ENCODE results near the gene DUSP7. TPM values are rescaled to one million over a fixed set of nuclear protein-coding genes. Genes with fewer than 3 reads are reported as not detected.
A peak's percentile ranks its signal among the peaks of the same experiment; 100 is the strongest.

Gene DUSP7
- total RNA-seq, 1 experiment from 2014 or later, result 40.9 TPM

DNA sequence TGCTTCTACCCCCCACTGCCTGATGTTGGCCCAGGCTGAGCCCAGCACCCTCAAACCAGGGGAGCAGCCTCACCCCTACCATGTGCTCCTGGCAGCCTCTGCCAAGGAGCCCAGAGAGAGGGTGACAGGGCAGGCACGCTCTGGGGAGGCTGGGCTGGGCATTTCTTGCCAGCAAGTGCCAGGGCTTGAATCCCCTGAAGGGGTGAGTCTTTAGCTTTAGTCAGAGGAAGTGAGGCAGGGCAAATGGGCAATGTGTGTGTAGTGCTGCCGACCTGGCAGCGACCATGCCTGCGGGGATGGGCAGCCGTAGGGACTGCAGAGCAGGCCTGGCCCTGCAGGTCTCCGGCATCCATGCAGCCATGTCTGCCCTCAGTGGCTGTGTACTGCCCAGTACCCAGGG lies 18.1 kb downstream of the DUSP7 start:
- Histone ChIP-seq H3K27me3 (ENCODE audit: low read length) (no peaks in the 10 kb centered on the region), H3K79me2 (ENCODE audit: low read length) (no peaks in the 10 kb centered on the region), H3K4me2 (ENCODE audit: low read length) (0 out of 2 replicates have a peak overlapping the region, but pooled peaks have one; percentile 2), H3K9ac (ENCODE audit: low read length) (peak overlapping the region; percentile 36; the same call in 1 of the 2 replicates), H3K4me3 (ENCODE audit: low read length) (no peak overlapping the region), H3K9me2 (replicated peaks; ENCODE audit: low read length) (no peaks in the 10 kb centered on the region), H3K27ac (ENCODE audit: low read length) (peak overlapping the region; percentile 53), H3K9me3 (ENCODE audit: low read length) (no peaks in the 10 kb centered on the region), H3F3A (ENCODE audit: low read length, unreplicated experiment) (no peaks in the 10 kb centered on the region), H3K36me3 (ENCODE audit: low read depth, low read length) (no peaks in the 10 kb centered on the region), H2AFZ (ENCODE audit: low read length) (peak overlapping the region; percentile 59), H3K4me1 (ENCODE audit: insufficient read depth, low read length) (peaks cover 19% of the 10 kb centered on the region), H4K20me1 (ENCODE audit: low read length) (no peaks in the 10 kb centered on the region)
- ChIA-PET CTCF (interaction anchor here (1.0 to 2.4 kb wide), 3 partner anchors 15 to 37 kb away, joined by 3 to 15 read pairs (median 3); partner anchors contain the start of gene DUSP7), POLR2A (ENCODE audit: unreplicated experiment) (interaction anchor here (0.5 kb wide), 1 partner anchor 8 kb away, joined by 4 read pairs; no protein-coding TSS in a partner anchor)
- TF ChIP-seq, protein P1, sequence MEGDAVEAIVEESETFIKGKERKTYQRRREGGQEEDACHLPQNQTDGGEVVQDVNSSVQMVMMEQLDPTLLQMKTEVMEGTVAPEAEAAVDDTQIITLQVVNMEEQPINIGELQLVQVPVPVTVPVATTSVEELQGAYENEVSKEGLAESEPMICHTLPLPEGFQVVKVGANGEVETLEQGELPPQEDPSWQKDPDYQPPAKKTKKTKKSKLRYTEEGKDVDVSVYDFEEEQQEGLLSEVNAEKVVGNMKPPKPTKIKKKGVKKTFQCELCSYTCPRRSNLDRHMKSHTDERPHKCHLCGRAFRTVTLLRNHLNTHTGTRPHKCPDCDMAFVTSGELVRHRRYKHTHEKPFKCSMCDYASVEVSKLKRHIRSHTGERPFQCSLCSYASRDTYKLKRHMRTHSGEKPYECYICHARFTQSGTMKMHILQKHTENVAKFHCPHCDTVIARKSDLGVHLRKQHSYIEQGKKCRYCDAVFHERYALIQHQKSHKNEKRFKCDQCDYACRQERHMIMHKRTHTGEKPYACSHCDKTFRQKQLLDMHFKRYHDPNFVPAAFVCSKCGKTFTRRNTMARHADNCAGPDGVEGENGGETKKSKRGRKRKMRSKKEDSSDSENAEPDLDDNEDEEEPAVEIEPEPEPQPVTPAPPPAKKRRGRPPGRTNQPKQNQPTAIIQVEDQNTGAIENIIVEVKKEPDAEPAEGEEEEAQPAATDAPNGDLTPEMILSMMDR (conservative IDR thresholded peaks at IDR 0.05; ENCODE audit: low read depth, low read length), result no peak
- TF ChIP-seq EZH2phosphoT487 (IDR thresholded peaks at IDR 0.05; ENCODE audit: borderline replicate concordance, low read length), result no peak
- TF ChIP-seq EZH2 (IDR thresholded peaks at IDR 0.05; ENCODE audit: low read length, unreplicated experiment), result no peak
- peak; percentile 77 for DNase-seq
- peak; percentile 84 for ATAC-seq
- BruUV-seq (replicated peaks), result no TSS peak
- intact Hi-C loops (cut with micrococcal nuclease), result no loop called here

DNA sequence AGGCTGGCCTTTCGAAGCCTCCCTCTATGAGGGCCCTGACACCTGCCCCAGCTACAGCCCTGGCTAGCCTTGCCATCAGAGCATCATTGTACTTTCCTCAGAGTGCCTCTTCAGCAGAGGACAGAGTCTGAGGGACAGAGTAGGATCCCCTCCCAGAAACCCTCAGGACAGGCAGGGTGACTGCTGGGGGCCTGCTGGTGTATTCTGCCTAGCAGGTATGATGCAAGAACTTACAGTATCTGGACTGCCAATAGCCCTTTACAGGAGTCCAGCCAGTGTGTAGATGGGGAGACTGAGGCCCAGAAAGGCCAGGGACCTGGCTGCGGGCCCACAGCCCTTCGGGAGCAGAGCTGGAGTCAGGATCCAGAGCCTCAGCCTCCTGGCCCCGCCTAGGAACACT lies 19.1 kb downstream of the DUSP7 start:
- Histone ChIP-seq H4K20me1 (ENCODE audit: low read length) (no peaks in the 10 kb centered on the region), H3K4me3 (ENCODE audit: low read length) (no peak overlapping the region), H3K4me1 (ENCODE audit: insufficient read depth, low read length) (peaks cover 19% of the 10 kb centered on the region), H3K27me3 (ENCODE audit: low read length) (no peaks in the 10 kb centered on the region), H3K79me2 (ENCODE audit: low read length) (no peaks in the 10 kb centered on the region), H3K9ac (ENCODE audit: low read length) (no peak overlapping the region), H3K9me3 (ENCODE audit: low read length) (no peaks in the 10 kb centered on the region), H3K4me2 (ENCODE audit: low read length) (no peak overlapping the region), H3K36me3 (ENCODE audit: low read depth, low read length) (no peaks in the 10 kb centered on the region), H3K27ac (ENCODE audit: low read length) (no peak overlapping the region), H3K9me2 (replicated peaks; ENCODE audit: low read length) (no peaks in the 10 kb centered on the region), H2AFZ (ENCODE audit: low read length) (no peak overlapping the region), H3F3A (ENCODE audit: low read length, unreplicated experiment) (no peaks in the 10 kb centered on the region)
- CTCF ChIA-PET, result interaction anchor here (1.0 to 2.4 kb wide), 2 partner anchors 16 to 36 kb away, joined by 3 to 15 read pairs; no protein-coding TSS in a partner anchor
- POLR2A ChIA-PET (ENCODE audit: unreplicated experiment), result no interaction called here
- DNase-seq, result no peak
- intact Hi-C loops (cut with micrococcal nuclease), result no loop called here
- TF ChIP-seq EZH2phosphoT487 (IDR thresholded peaks at IDR 0.05; ENCODE audit: borderline replicate concordance, low read length), result no peak
- no TSS peak for BruUV-seq (replicated peaks)
- no peak for ATAC-seq

DNA sequence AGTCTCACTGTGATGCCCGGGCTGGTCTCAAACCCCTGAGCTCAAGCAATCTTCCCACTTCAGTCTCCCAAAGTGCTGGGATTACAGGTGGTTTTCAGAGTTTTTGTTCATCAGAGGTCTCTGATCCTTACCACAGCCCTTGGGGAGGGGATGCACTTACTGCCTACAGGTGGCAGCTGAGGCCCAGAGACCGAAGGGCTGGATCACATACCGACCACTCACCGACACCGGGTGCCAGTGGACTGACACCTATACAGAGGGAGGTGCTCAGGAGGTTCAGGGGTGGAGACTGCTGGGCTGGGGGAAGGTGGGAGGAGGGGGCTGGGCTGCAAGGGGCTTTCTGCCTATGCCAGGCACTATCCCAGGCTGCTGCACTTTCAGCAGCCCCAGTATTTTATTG lies 19.5 kb downstream of the DUSP7 start:
- Histone ChIP-seq H3K27me3 (ENCODE audit: low read length) (no peaks in the 10 kb centered on the region), H3K27ac (ENCODE audit: low read length) (no peak overlapping the region), H3K9me3 (ENCODE audit: low read length) (no peaks in the 10 kb centered on the region), H3K4me1 (ENCODE audit: insufficient read depth, low read length) (peaks cover 19% of the 10 kb centered on the region), H4K20me1 (ENCODE audit: low read length) (no peaks in the 10 kb centered on the region), H2AFZ (ENCODE audit: low read length) (no peak overlapping the region), H3F3A (ENCODE audit: low read length, unreplicated experiment) (no peaks in the 10 kb centered on the region), H3K4me2 (ENCODE audit: low read length) (no peak overlapping the region), H3K79me2 (ENCODE audit: low read length) (no peaks in the 10 kb centered on the region), H3K4me3 (ENCODE audit: low read length) (no peak overlapping the region), H3K36me3 (ENCODE audit: low read depth, low read length) (no peaks in the 10 kb centered on the region), H3K9me2 (replicated peaks; ENCODE audit: low read length) (no peaks in the 10 kb centered on the region), H3K9ac (ENCODE audit: low read length) (no peak overlapping the region)
- TF ChIP-seq EZH2phosphoT487 (IDR thresholded peaks at IDR 0.05; ENCODE audit: borderline replicate concordance, low read length), result no peak
- TF ChIP-seq, protein P1 (conservative IDR thresholded peaks at IDR 0.05; ENCODE audit: low read depth, low read length), result peak; percentile 39; the same call in 1 of the 2 replicates
- no TSS peak for BruUV-seq (replicated peaks)
- ATAC-seq (peak; percentile 51), DNase-seq (peak; percentile 39)
- intact Hi-C loops (cut with micrococcal nuclease), result no loop called here
- POLR2A ChIA-PET (ENCODE audit: unreplicated experiment), result interaction anchor here (0.6 kb wide), 1 partner anchor 25 kb away, joined by 3 read pairs; no protein-coding TSS in a partner anchor
- CTCF ChIA-PET, result interaction anchor here (0.6 to 2.4 kb wide), 4 partner anchors 14 to 184 kb away, joined by 3 to 15 read pairs (median 4); partner anchors contain the start of gene DUSP7
